Thymus (tissue), 11 donors: Measurements from ENCODE around the gene SETD2. TPM values are rescaled to one million over a fixed set of nuclear protein-coding genes. Genes with fewer than 3 reads are reported as not detected.
"Not testable (repeated sequence)": the region's sequence is repeated elsewhere in the genome, so short reads cannot be mapped to it uniquely, and the experiment has no call there.

Experiments used
- DNase-seq, 9 donors: peaks; one replicate each; pipeline ENCODE4 v3.0.0-alpha.2; 2013; ENCODE audit warnings: low spot score in 9 of 9, low read depth in 6 of 9, missing footprints in 1 of 9
- H3K27ac ChIP-seq, 2 donors: one replicate each; pipeline ENCODE4 v1.5.1; 2013; ENCODE audit warnings: control low read depth in 1 of 2, low read depth in 1 of 2, low read length in 1 of 2, mild to moderate bottlenecking in 1 of 2, moderate library complexity in 1 of 2
- H3K27me3 ChIP-seq, 2 donors: one replicate each; pipeline ENCODE4 v1.5.1; 2013; ENCODE audit warnings: low read length in 1 of 2; ENCODE audit not compliant: control insufficient read depth in 2 of 2, insufficient read depth in 1 of 2
- H3K36me3 ChIP-seq, 2 donors: one replicate each; pipeline ENCODE4 v1.5.1; 2013; ENCODE audit warnings: low read length in 1 of 2, mild to moderate bottlenecking in 1 of 2, moderate library complexity in 1 of 2; ENCODE audit not compliant: control insufficient read depth in 2 of 2, insufficient read depth in 2 of 2
- H3K4me1 ChIP-seq, 2 donors: one replicate each; pipeline ENCODE4 v1.5.1; 2013; ENCODE audit warnings: low read length in 2 of 2; ENCODE audit not compliant: control insufficient read depth in 2 of 2, insufficient read depth in 2 of 2
- H3K4me3 ChIP-seq, 2 donors: one replicate each; pipeline ENCODE4 v1.5.1; 2013; ENCODE audit warnings: low read length in 2 of 2, control low read depth in 1 of 2, mild to moderate bottlenecking in 1 of 2
- H3K9me3 ChIP-seq, 2 donors: one replicate each; pipeline ENCODE4 v1.5.1; 2013; ENCODE audit warnings: low read length in 1 of 2, mild to moderate bottlenecking in 1 of 2; ENCODE audit not compliant: control insufficient read depth in 2 of 2, insufficient read depth in 1 of 2
- WGBS: extraction: QIAGEN DNeasy Blood & Tissue Kit; methylation state at CpG from one replicate; pipeline ENCODE4 v1.1.7; 2013; 5-methylcytosine and 5-hydroxymethylcytosine counted together
- polyA plus RNA-seq: library from polyadenylated mRNA; stranded (reverse); fragments of 200-250 nt; gene quantifications from one replicate; pipeline ENCODE4 v1.2.3, GENCODE V29; 2013
- total RNA-seq: library from RNA; stranded (reverse); fragments of 120-200 nt; gene quantifications from one replicate; pipeline ENCODE4 v1.2.4, GENCODE V29; 2013
- donor health status: healthy.

The SETD2 gene
- total and polyA plus RNA-seq, 2 donors, result 20.5 to 33.7 TPM

DNA sequence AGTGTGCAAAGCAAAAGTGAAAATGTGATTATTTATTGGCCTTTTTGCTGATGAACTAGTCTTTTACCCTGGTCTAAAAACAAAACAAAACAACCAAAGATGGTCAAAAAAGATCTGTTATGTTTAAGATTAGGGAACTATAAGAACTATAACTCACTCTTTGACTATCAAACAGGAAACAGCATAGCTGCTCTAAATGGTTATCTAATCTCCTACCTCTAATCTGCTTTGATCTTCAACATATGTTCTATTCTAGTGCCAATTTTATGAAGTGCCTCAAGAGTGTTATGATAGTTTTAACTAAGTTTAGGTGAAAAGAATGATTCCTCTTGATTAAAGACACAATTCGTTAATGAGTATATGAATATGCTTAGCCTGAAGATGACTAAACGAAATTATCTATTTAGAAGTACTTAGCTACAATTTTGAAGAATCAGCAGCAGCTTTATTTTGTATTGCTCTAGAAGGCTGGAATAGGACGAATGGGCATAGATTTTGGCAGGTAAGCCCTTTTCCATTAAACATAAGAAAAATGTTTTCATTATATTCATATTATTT lies 46.0 kb downstream of the SETD2 start:
- DNase-seq, result peak in 1 of 9 donors; percentile 23
- Histone ChIP-seq H3K4me3 (no peak overlapping the region), H3K4me1 (peaks cover 0 to 3% of the 10 kb centered on the region in 2 donors), H3K27me3 (no peaks in the 10 kb centered on the region), H3K27ac (no peak overlapping the region), H3K36me3 (peaks cover 16 to 78% of the 10 kb centered on the region in 2 donors), H3K9me3 (no peaks in the 10 kb centered on the region)
- 40% methylated on average over 3 of the region's 3 CpGs for WGBS

DNA sequence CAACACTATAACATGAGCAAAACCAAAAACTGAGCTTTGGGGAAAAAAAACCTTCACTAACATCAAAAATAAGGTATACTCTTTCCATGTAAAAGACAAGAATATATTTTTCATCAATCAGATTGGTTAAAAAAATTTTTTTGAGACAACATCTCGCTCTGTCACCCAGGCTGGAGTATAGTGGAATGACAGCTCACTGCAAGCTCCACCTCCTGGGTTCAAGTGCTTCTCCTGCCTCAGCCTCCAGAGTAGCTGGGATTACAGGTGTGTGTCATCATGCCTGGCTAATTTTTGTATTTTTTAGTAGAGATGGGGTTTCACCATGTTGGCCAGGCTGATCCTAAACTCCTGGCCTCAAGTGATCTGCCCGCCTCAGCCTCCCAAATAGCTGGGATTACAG lies 48.4 kb downstream of the SETD2 start:
- not testable (repeated sequence) for H3K4me1 ChIP-seq, H3K4me3 ChIP-seq, H3K27ac ChIP-seq, H3K9me3 ChIP-seq, DNase-seq, H3K27me3 ChIP-seq
- peaks cover 24 to 77% of the 10 kb centered on the region in 2 donors for H3K36me3 ChIP-seq
- 99% methylated on average over 2 of the region's 2 CpGs for WGBS

DNA sequence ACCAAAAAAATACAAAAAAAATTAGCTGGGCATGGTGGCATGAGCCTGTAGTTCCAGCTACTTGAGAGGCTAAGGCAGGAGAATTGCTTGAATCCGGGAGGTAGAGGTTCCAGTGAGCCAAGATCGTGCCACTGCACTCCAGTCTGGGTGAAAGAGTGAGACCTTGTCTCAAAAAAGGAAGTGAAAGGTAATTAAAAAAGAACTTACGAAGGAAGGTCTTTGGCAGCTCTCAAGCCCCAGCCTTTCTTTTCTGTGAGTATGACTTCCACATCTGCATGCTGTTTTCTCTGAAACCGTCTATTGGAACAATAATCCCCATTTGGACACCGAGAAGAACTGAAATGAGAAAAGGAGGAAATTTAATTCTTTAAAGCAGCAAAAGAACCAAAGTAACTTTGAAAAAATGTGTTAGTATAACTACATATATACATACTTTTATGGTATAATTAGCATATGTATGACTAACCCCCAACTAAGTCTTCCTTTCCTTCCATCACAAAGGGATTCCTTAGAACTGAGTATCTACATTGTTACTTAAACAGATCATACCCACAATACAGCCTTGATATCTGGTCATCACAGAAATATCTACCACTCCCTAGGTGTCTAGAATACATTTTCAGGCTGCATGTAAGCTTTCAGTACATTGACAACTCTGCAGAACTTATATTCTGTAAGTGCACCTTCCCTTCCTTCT lies 50.1 kb downstream of the SETD2 start:
- H3K27me3 ChIP-seq, result no peaks in the 10 kb centered on the region
- H3K4me3 ChIP-seq, result no peak overlapping the region
- DNase-seq, result no peak
- peaks cover 0 to 3% of the 10 kb centered on the region in 2 donors for H3K4me1 ChIP-seq
- no peaks in the 10 kb centered on the region for H3K9me3 ChIP-seq
- peaks cover 36 to 70% of the 10 kb centered on the region in 2 donors for H3K36me3 ChIP-seq
- 93% methylated on average over 5 of the region's 5 CpGs for WGBS
- no peak overlapping the region for H3K27ac ChIP-seq

DNA sequence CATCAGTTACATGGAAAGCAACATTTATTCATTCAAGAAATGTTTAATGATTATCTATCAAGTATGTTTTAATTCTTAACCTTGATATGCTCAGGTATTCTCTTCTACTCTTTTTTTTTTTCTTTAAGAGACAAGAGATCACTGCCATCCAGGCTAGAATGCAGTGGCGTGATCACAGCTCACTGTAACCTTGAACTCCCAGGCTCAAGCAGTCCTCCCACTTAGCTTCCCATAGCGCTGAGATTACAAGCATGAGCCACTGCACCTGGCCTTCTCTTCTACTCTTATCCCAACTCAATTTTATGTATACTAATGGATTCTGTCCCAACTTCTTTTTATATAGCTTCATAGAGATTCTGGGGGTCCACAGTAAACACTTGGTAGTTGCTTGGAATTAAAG lies 50.9 kb downstream of the SETD2 start:
- H3K36me3 ChIP-seq, result peaks cover 36 to 76% of the 10 kb centered on the region in 2 donors
- no peaks in the 10 kb centered on the region for H3K9me3 ChIP-seq
- DNase-seq, result no peak
- 100% methylated on average over 2 of the region's 2 CpGs for WGBS
- H3K27me3 ChIP-seq, result no peaks in the 10 kb centered on the region
- no peak overlapping the region for H3K4me3 ChIP-seq
- H3K27ac ChIP-seq, result no peak overlapping the region
- H3K4me1 ChIP-seq, result no peaks in the 10 kb centered on the region

DNA sequence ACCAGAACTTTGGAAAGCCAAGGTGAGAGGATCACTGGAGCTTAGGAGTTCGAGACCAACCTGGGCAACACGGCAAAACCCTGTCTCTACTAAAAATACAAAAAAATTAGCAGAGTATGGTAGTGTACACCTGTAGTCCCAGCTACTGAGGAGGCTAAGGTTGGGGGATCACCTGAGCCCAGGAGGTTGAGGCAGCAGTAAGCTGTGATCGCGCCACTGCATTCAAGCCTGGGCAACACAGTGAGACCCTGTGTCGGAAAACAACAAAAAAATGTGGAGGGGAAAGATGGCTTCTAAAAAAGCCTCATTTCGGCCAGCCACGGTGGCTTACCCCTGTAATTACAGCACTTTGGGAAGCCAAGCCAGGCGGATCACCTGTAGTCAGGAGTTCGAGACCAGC lies 54.5 kb downstream of the SETD2 start:
- Histone ChIP-seq H3K4me1 (no peaks in the 10 kb centered on the region), H3K27ac (no peak overlapping the region), H3K9me3 (no peaks in the 10 kb centered on the region), H3K27me3 (no peaks in the 10 kb centered on the region), H3K4me3 (no peak overlapping the region), H3K36me3 (peaks cover 38 to 71% of the 10 kb centered on the region in 2 donors)
- DNase-seq, result no peak
- 97% methylated on average over 9 of the region's 9 CpGs for WGBS

DNA sequence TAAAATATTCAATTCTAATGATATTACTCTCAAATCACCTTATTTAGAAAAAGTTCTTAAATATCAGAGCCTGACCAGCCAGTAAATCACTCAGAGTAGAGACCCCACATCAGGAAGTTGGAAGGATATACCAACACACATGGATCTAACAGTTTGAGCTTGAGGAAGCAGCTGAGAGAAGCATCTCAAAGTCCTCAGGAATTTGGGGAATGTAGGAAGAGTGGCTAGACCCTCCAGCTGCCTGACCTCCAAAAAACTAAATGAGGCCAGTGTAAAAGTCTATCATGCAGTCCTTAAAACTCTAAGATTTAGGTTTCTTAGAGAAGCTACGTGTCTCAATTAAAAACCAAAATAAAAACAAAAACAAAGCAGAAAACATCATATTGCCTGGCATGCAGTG lies 55.4 kb downstream of the SETD2 start:
- Histone ChIP-seq H3K27me3 (no peaks in the 10 kb centered on the region), H3K27ac (no peak overlapping the region), H3K4me1 (no peaks in the 10 kb centered on the region), H3K4me3 (no peak overlapping the region), H3K36me3 (peaks cover 36 to 70% of the 10 kb centered on the region in 2 donors), H3K9me3 (no peaks in the 10 kb centered on the region)
- no peak for DNase-seq
- 100% methylated on average over 1 of the region's 1 CpG for WGBS

DNA sequence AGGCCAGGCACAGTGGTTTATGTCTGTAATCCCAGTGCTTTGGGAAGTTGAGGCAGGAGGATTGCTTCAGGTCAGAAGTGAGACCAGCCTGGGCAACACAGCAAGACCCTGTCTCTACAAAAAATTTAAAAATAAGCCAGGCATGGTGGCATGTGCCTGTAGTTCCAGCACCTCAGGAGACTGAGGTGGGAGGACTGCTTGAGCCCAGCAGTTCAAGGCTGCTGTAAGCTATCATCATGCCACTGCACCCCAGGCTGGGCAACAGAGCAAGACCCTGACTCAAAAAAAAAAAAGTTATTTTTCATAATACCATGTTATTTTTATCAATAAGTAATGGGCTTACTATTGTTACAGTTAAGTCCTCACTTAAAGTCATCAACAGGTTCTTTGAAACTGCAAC lies 59.7 kb downstream of the SETD2 start:
- Histone ChIP-seq H3K27ac (no peak overlapping the region), H3K9me3 (no peaks in the 10 kb centered on the region), H3K27me3 (no peaks in the 10 kb centered on the region), H3K4me1 (no peaks in the 10 kb centered on the region), H3K4me3 (no peak overlapping the region), H3K36me3 (peaks cover 20 to 59% of the 10 kb centered on the region in 2 donors)
- no peak for DNase-seq

DNA sequence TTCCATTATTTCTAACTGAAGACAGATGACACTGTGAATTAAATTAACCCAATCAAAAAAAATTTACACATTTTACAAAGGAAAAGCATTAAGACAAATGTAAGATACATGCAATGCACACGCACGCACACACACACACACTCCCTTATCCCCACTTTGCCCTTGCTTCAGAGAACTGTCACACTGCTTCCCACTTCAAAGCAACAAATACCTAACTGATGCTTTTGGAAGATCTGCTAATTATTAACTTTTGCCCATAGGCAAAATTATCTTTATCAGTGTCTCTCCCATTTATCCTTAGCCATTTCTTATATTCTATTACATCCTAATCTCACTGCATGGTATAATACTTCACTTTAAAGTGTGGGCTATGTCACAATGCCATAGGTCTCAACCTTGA lies 60.3 kb downstream of the SETD2 start:
- H3K27me3 ChIP-seq, result no peaks in the 10 kb centered on the region
- no peak for DNase-seq
- H3K9me3 ChIP-seq, result no peaks in the 10 kb centered on the region
- H3K4me3 ChIP-seq, result no peak overlapping the region
- no peak overlapping the region for H3K27ac ChIP-seq
- H3K36me3 ChIP-seq, result peaks cover 16 to 60% of the 10 kb centered on the region in 2 donors
- 60% methylated on average over 2 of the region's 2 CpGs for WGBS
- no peaks in the 10 kb centered on the region for H3K4me1 ChIP-seq

DNA sequence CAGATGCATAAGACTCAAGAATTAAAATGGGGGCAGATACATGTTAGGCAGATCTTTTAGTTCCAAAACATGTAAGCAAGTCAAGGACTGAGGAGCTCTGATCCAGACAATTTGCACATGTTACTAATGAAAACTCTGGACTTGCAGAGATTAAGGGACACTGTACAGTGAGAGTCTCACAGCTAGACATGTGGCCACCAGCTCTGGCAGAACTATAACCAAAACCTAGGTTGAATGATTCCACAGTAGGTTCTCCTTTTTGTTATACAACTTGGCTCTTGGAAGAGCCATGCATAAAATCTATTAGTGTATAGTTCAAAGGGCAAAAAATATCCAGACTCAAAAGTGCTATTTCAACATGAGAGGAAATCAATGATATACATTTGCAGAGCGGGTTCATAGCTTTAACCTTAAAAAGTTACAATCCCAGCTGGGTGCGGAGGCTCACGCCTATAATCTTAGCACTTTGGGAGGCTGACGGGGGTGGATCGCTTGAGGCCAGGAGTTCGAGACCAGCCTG lies 61.8 kb downstream of the SETD2 start:
- H3K4me1 ChIP-seq, result no peaks in the 10 kb centered on the region
- DNase-seq, result no peak
- H3K27ac ChIP-seq, result no peak overlapping the region
- no peak overlapping the region for H3K4me3 ChIP-seq
- peaks cover 15 to 60% of the 10 kb centered on the region in 2 donors for H3K36me3 ChIP-seq
- WGBS, result 97% methylated on average over 6 of the region's 6 CpGs
- no peaks in the 10 kb centered on the region for H3K9me3 ChIP-seq
- H3K27me3 ChIP-seq, result no peaks in the 10 kb centered on the region
